Measurements from ENCODE around the gene DCLK1.

Gene DCLK1

GRCh38 chr13:36038785-36039555 is 92.2 kb downstream of the DCLK1 start:
- no peak for DNase-seq (ENCODE audit: low read depth in 2 of 2)

GRCh38 chr13:36033035-36033434 is 98.1 kb downstream of the DCLK1 start:
- DNase-seq (ENCODE audit: low read depth in 2 of 2) = no peak

- no peak for DNase-seq (ENCODE audit: low read depth in 2 of 2)
Observed at GRCh38 chr13:36031490-36031889, 99.7 kb downstream of the DCLK1 start.

- no peak for DNase-seq (ENCODE audit: low read depth in 2 of 2)
Observed at GRCh38 chr13:36030670-36031331, 100.4 kb downstream of the DCLK1 start.

- no peak for DNase-seq (ENCODE audit: low read depth in 2 of 2)
Observed at GRCh38 chr13:36029166-36029565, 102.0 kb downstream of the DCLK1 start.

GRCh38 chr13:36028359-36029025 is 102.7 kb downstream of the DCLK1 start:
- no peak for DNase-seq (ENCODE audit: low read depth in 2 of 2)

- DNase-seq (ENCODE audit: low read depth in 2 of 2) = no peak
Observed at GRCh38 chr13:36026531-36026930, 104.7 kb downstream of the DCLK1 start.

- no peak for DNase-seq (ENCODE audit: low read depth in 2 of 2)
Observed at GRCh38 chr13:36014763-36015162, 116.4 kb downstream of the DCLK1 start.

GRCh38 chr13:36006894-36007675 is 124.1 kb downstream of the DCLK1 start:
- no peak for DNase-seq (ENCODE audit: low read depth in 2 of 2)

GRCh38 chr13:36006347-36006746 is 124.8 kb downstream of the DCLK1 start:
- no peak for DNase-seq (ENCODE audit: low read depth in 2 of 2)

GRCh38 chr13:36001561-36001960 is 129.6 kb downstream of the DCLK1 start:
- no peak for DNase-seq (ENCODE audit: low read depth in 2 of 2)

GRCh38 chr13:36000028-36000427 is 131.2 kb downstream of the DCLK1 start:
- no peak for DNase-seq (ENCODE audit: low read depth in 2 of 2)

- DNase-seq (ENCODE audit: low read depth in 2 of 2) = no peak
Observed at GRCh38 chr13:35996360-35996759, 134.8 kb downstream of the DCLK1 start.

- DNase-seq (ENCODE audit: low read depth in 2 of 2) = no peak
Observed at GRCh38 chr13:35995136-35995535, 136.0 kb downstream of the DCLK1 start.

GRCh38 chr13:35994131-35994966 is 136.8 kb downstream of the DCLK1 start:
- no peak for DNase-seq (ENCODE audit: low read depth in 2 of 2)

GRCh38 chr13:35993686-35994085 is 137.5 kb downstream of the DCLK1 start:
- DNase-seq (ENCODE audit: low read depth in 2 of 2) = no peak

- DNase-seq (ENCODE audit: low read depth in 2 of 2) = no peak
Observed at GRCh38 chr13:35992964-35993363, 138.2 kb downstream of the DCLK1 start.

- no peak for DNase-seq (ENCODE audit: low read depth in 2 of 2)
Observed at GRCh38 chr13:35990196-35990595, 141.0 kb downstream of the DCLK1 start.

- DNase-seq (ENCODE audit: low read depth in 2 of 2) = no peak
Observed at GRCh38 chr13:35988648-35989081, 142.5 kb downstream of the DCLK1 start.

GRCh38 chr13:35987572-35988513 is 143.3 kb downstream of the DCLK1 start:
- DNase-seq (ENCODE audit: low read depth in 2 of 2) = no peak
